Measurements from ENCODE around the gene CHCHD3. TPM values are rescaled to one million over a fixed set of nuclear protein-coding genes. Genes with fewer than 3 reads are reported as not detected.
A peak's percentile ranks its signal among the peaks of the same experiment; 100 is the strongest.

CHCHD3 gene
- total RNA-seq, 1 experiment from 2014 or later = 114 TPM

DNA sequence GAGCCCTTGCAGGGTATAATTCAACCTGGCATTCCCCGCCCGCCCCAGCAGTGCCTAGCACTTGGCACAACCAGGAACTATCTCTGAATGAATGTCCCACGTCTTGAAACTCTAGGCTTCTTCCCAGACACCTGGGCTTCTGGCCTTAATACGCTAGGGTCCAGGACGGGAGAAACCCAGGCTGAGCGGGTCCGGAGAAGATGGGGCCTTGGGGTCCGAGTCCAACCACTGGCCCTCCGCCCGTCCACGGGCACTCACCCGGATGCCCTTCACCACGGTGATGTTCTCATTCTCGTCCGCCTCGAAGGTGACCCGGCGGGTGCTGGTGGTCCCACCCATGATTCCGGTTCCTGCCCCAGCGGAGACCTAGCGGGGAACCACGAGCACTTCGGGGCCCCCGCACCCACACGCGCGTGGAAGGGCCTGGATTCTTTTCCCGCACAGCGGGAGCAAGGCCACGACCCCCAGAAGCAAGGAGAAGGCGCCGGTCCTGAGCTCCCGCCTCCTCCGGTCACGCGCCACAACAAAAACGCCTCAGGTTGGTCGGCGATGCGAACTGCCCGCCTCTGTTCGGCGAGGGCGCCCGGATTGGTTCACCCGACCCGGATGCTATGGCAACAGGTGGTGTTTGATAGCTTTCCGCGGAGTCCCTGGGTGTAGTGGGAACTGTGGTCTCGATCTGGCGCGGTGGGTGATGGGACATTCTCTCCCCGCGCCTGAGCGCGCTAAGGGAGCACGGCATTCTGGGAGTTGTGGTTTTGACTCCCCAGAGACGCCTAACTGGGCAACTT is at the start of gene CHCHD3 (continued):
- no peak for TF ChIP-seq RORB (CRISPR knock-in tag; IDR thresholded peaks at IDR 0.05)
- TF ChIP-seq, protein P1, sequence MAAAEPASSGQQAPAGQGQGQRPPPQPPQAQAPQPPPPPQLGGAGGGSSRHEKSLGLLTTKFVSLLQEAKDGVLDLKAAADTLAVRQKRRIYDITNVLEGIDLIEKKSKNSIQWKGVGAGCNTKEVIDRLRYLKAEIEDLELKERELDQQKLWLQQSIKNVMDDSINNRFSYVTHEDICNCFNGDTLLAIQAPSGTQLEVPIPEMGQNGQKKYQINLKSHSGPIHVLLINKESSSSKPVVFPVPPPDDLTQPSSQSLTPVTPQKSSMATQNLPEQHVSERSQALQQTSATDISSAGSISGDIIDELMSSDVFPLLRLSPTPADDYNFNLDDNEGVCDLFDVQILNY (CRISPR knock-in tag; IDR thresholded peaks at IDR 0.05) = peak; percentile 85; the same call in 1 of the 2 replicates
- TF ChIP-seq SP1 (CRISPR knock-in tag; conservative IDR thresholded peaks at IDR 0.05) = no peak; the same call in none of the 2 replicates
- no peak for TF ChIP-seq ZMAT4 (CRISPR knock-in tag; IDR thresholded peaks at IDR 0.05)
- TF ChIP-seq CBFB (CRISPR knock-in tag; IDR thresholded peaks at IDR 0.05; ENCODE audit: low read depth) = no peak
- TF ChIP-seq ETV6 (CRISPR knock-in tag; IDR thresholded peaks at IDR 0.05) = peak; percentile 55; the same call in 1 of the 2 replicates
- TF ChIP-seq FOXK1 (CRISPR knock-in tag; IDR thresholded peaks at IDR 0.05) = peak; percentile 37; the same call in 1 of the 2 replicates
- TF ChIP-seq OVOL2 (CRISPR knock-in tag; IDR thresholded peaks at IDR 0.05; ENCODE audit: borderline replicate concordance) = no peak
- 0 out of 2 replicates have a peak, but pooled peaks have one; percentile 74 for TF ChIP-seq KAT7 (CRISPR knock-in tag; IDR thresholded peaks at IDR 0.05; ENCODE audit: borderline replicate concordance)
- no peak for TF ChIP-seq JUN (CRISPR knock-in tag; IDR thresholded peaks at IDR 0.05)
- TF ChIP-seq, protein P2, sequence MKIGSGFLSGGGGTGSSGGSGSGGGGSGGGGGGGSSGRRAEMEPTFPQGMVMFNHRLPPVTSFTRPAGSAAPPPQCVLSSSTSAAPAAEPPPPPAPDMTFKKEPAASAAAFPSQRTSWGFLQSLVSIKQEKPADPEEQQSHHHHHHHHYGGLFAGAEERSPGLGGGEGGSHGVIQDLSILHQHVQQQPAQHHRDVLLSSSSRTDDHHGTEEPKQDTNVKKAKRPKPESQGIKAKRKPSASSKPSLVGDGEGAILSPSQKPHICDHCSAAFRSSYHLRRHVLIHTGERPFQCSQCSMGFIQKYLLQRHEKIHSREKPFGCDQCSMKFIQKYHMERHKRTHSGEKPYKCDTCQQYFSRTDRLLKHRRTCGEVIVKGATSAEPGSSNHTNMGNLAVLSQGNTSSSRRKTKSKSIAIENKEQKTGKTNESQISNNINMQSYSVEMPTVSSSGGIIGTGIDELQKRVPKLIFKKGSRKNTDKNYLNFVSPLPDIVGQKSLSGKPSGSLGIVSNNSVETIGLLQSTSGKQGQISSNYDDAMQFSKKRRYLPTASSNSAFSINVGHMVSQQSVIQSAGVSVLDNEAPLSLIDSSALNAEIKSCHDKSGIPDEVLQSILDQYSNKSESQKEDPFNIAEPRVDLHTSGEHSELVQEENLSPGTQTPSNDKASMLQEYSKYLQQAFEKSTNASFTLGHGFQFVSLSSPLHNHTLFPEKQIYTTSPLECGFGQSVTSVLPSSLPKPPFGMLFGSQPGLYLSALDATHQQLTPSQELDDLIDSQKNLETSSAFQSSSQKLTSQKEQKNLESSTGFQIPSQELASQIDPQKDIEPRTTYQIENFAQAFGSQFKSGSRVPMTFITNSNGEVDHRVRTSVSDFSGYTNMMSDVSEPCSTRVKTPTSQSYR (CRISPR knock-in tag; IDR thresholded peaks at IDR 0.05) = no peak
- TF ChIP-seq TP53 (CRISPR knock-in tag; IDR thresholded peaks at IDR 0.05) = no peak
- TF ChIP-seq ESRRA (CRISPR knock-in tag; IDR thresholded peaks at IDR 0.05; ENCODE audit: borderline replicate concordance) = no peak
- 0 out of 2 replicates have a peak, but pooled peaks have one; percentile 16 for TF ChIP-seq CREM (CRISPR knock-in tag; IDR thresholded peaks at IDR 0.05)
- no peak for TF ChIP-seq ZNF396 (CRISPR knock-in tag; IDR thresholded peaks at IDR 0.05; ENCODE audit: borderline replicate concordance)
- no peak for TF ChIP-seq ZNF416 (CRISPR knock-in tag; IDR thresholded peaks at IDR 0.05)
- TF ChIP-seq, protein P3, sequence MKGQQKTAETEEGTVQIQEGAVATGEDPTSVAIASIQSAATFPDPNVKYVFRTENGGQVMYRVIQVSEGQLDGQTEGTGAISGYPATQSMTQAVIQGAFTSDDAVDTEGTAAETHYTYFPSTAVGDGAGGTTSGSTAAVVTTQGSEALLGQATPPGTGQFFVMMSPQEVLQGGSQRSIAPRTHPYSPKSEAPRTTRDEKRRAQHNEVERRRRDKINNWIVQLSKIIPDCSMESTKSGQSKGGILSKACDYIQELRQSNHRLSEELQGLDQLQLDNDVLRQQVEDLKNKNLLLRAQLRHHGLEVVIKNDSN (CRISPR knock-in tag; IDR thresholded peaks at IDR 0.05) = peak; percentile 95
- TF ChIP-seq, protein P4, sequence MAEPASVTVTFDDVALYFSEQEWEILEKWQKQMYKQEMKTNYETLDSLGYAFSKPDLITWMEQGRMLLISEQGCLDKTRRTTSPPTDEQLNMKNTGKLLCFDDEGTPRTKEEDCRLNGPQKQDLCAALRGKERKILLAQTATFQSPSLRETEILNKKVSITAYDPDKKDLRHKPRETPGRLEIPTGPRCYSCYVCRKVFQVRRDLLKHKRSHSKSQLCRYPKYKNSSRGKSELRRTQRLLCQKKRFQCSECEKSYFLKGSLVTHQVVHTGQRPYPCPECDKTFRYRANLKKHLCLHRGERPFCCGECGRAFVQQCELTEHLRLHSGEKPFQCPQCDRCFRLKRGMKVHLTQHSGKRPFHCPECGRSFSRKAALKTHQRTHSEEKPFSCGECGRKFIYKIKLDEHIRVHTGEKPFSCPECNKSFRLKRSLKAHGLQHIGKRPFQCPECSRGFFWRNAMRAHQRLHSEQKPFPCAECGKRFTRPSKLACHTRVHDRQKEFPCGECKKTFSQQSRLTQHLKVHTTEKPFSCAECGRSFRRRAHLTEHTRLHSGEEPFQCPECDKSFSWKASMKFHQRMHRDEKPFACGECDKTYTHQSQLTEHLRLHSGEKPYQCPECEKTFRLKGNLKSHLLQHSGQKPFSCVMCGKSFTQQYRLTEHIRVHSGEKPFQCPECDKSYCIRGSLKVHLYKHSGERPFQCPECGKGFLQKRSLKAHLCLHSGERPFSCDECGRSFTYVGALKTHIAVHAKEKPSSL (CRISPR knock-in tag; conservative IDR thresholded peaks at IDR 0.05) = no peak
- TF ChIP-seq IRF2 (CRISPR knock-in tag; IDR thresholded peaks at IDR 0.05; ENCODE audit: borderline replicate concordance, low read depth) = no peak
- TF ChIP-seq TEAD1 (CRISPR knock-in tag; IDR thresholded peaks at IDR 0.05) = peak; percentile 94
- peak; percentile 50; the same call in 1 of the 2 replicates for TF ChIP-seq NR2C2 (CRISPR knock-in tag; IDR thresholded peaks at IDR 0.05)
- TF ChIP-seq IRF1 (CRISPR knock-in tag; IDR thresholded peaks at IDR 0.05) = peak; percentile 68; the same call in 1 of the 2 replicates

All from WTC11 (cell line).